Measurements from ENCODE around the gene CADM1.

Gene CADM1

GRCh38 chr11:115515647-115516395 is 11.6 kb upstream of the CADM1 start:
- no peak for DNase-seq

- no peak for DNase-seq
Measured at GRCh38 chr11:115506954-115507675, 2.9 kb upstream of the CADM1 start.

- no peak for DNase-seq
Measured at GRCh38 chr11:115505175-115505574, 960 bp upstream of the CADM1 start.

GRCh38 chr11:115503886-115504275 is 334 bp downstream of the CADM1 start:
- DNase-seq: no peak

GRCh38 chr11:115503083-115503885 is 931 bp downstream of the CADM1 start:
- no peak for DNase-seq

- no peak for DNase-seq
Measured at GRCh38 chr11:115502636-115503082, 1.6 kb downstream of the CADM1 start.

GRCh38 chr11:115501893-115502589 is 2.2 kb downstream of the CADM1 start:
- DNase-seq: no peak

GRCh38 chr11:115501502-115501892 is 2.7 kb downstream of the CADM1 start:
- no peak for DNase-seq

- DNase-seq: no peak
Measured at GRCh38 chr11:115500547-115501501, 3.4 kb downstream of the CADM1 start.

- no peak for DNase-seq
Measured at GRCh38 chr11:115499891-115500290, 4.3 kb downstream of the CADM1 start.

GRCh38 chr11:115499241-115499799 is 4.9 kb downstream of the CADM1 start:
- no peak for DNase-seq

- no peak for DNase-seq
Measured at GRCh38 chr11:115498354-115498753, 5.9 kb downstream of the CADM1 start.

GRCh38 chr11:115497303-115497702 is 6.9 kb downstream of the CADM1 start:
- no peak for DNase-seq

GRCh38 chr11:115496892-115497291 is 7.3 kb downstream of the CADM1 start:
- no peak for DNase-seq

- DNase-seq: no peak
Measured at GRCh38 chr11:115493905-115494304, 10.3 kb downstream of the CADM1 start.

- DNase-seq: no peak
Measured at GRCh38 chr11:115493488-115493887, 10.7 kb downstream of the CADM1 start.

- DNase-seq: no peak
Measured at GRCh38 chr11:115489466-115489865, 14.7 kb downstream of the CADM1 start.

- no peak for DNase-seq
Measured at GRCh38 chr11:115488945-115489344, 15.3 kb downstream of the CADM1 start.

GRCh38 chr11:115481528-115481927 is 22.7 kb downstream of the CADM1 start:
- DNase-seq: no peak

- no peak for DNase-seq
Measured at GRCh38 chr11:115480611-115481010, 23.6 kb downstream of the CADM1 start.

- DNase-seq: no peak
Measured at GRCh38 chr11:115477410-115477809, 26.8 kb downstream of the CADM1 start.
